NCI-H146 treated with DMSO at 0.1 percent for 48 hours (cell line): Measurements from ENCODE around the gene BLM.
"Not testable (repeated sequence)": the region's sequence is repeated elsewhere in the genome, so short reads cannot be mapped to it uniquely, and the experiment has no call there.

Experiments
- DNase-seq: peaks from one replicate; lab custom pipeline; 2025; ENCODE audit not compliant: unreplicated experiment; lab: John Stamatoyannopoulos, UW

Gene BLM

GRCh38 chr15:90819390-90819789 lies 102.2 kb downstream of the BLM start:
- DNase-seq: no peak

- DNase-seq: no peak
These were observed 102.7 kb downstream of the BLM start for GRCh38 chr15:90819850-90820249.

GRCh38 chr15:90820481-90820880 lies 103.3 kb downstream of the BLM start:
- no peak for DNase-seq

- no peak for DNase-seq
These were observed 105.2 kb downstream of the BLM start for GRCh38 chr15:90822204-90822955.

GRCh38 chr15:90823455-90823974 lies 106.4 kb downstream of the BLM start:
- DNase-seq: no peak

GRCh38 chr15:90825115-90825899 lies 108.2 kb downstream of the BLM start:
- DNase-seq: not testable (repeated sequence)

GRCh38 chr15:90826206-90826885 lies 109.2 kb downstream of the BLM start:
- not testable (repeated sequence) for DNase-seq

GRCh38 chr15:90826886-90827435 lies 109.8 kb downstream of the BLM start:
- no peak for DNase-seq

- no peak for DNase-seq
These were observed 111.0 kb downstream of the BLM start for GRCh38 chr15:90828111-90828510.

GRCh38 chr15:90829126-90829525 lies 112.0 kb downstream of the BLM start:
- DNase-seq: no peak

- DNase-seq: no peak
These were observed 112.8 kb downstream of the BLM start for GRCh38 chr15:90829942-90830440.

- no peak for DNase-seq
These were observed 117.5 kb downstream of the BLM start for GRCh38 chr15:90834626-90835025.

- DNase-seq: peak; percentile 3
These were observed 119.2 kb downstream of the BLM start for GRCh38 chr15:90836296-90836871.

GRCh38 chr15:90837094-90837493 lies 119.9 kb downstream of the BLM start:
- DNase-seq: no peak

- no peak for DNase-seq
These were observed 121.0 kb downstream of the BLM start for GRCh38 chr15:90838139-90838538.

- no peak for DNase-seq
These were observed 121.4 kb downstream of the BLM start for GRCh38 chr15:90838544-90838943.

GRCh38 chr15:90839187-90840071 lies 122.3 kb downstream of the BLM start:
- DNase-seq: no peak

- DNase-seq: no peak
These were observed 123.2 kb downstream of the BLM start for GRCh38 chr15:90840157-90840855.

GRCh38 chr15:90840954-90841353 lies 123.8 kb downstream of the BLM start:
- DNase-seq: no peak
